ENCODE results near the gene ADRA1B.

DNA sequence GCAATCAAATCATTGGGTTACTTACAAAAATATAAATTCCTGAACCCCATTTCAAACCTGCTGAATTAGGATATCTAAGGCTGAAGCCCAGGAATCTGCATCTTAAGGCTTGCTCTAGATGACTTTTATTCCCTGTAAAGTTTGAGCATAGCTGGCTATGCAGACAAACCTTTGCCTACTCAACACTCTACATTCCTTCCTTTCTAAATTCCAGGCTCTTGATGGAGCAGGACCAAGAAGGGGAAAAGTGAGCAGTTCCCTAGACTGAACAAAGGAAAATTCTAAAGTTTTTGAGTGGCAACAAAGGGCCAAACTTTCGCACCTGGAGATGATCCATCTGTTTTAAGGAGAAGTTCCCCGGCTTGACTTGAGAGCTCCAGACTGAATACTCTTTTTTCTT is 9.8 kb upstream of the ADRA1B start:
- TF ChIP-seq POLR2A (IDR thresholded peaks at IDR 0.05; ENCODE audit: extremely low read depth, insufficient read length) (no peak), MYC (IDR thresholded peaks at IDR 0.05; ENCODE audit: low read depth, low read length) (no peak)
- TF ChIP-seq, protein P1, sequence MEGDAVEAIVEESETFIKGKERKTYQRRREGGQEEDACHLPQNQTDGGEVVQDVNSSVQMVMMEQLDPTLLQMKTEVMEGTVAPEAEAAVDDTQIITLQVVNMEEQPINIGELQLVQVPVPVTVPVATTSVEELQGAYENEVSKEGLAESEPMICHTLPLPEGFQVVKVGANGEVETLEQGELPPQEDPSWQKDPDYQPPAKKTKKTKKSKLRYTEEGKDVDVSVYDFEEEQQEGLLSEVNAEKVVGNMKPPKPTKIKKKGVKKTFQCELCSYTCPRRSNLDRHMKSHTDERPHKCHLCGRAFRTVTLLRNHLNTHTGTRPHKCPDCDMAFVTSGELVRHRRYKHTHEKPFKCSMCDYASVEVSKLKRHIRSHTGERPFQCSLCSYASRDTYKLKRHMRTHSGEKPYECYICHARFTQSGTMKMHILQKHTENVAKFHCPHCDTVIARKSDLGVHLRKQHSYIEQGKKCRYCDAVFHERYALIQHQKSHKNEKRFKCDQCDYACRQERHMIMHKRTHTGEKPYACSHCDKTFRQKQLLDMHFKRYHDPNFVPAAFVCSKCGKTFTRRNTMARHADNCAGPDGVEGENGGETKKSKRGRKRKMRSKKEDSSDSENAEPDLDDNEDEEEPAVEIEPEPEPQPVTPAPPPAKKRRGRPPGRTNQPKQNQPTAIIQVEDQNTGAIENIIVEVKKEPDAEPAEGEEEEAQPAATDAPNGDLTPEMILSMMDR (IDR thresholded peaks at IDR 0.05; ENCODE audit: low read depth, low read length), result no peak
- TF ChIP-seq, protein P2, sequence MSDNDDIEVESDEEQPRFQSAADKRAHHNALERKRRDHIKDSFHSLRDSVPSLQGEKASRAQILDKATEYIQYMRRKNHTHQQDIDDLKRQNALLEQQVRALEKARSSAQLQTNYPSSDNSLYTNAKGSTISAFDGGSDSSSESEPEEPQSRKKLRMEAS (IDR thresholded peaks at IDR 0.05; ENCODE audit: low read depth, low read length), result no peak

Data from NB4 (cell line).